NCI-H2107 treated with DMSO at 0.1 percent for 48 hours (cell line): ENCODE data around the gene TAP1.
"Not testable (repeated sequence)": the region's sequence is repeated elsewhere in the genome, so short reads cannot be mapped to it uniquely, and the experiment has no call there.

ENCODE experiments used
- DNase-seq: peaks from one replicate; lab custom pipeline; 2025; ENCODE audit not compliant: unreplicated experiment; lab: John Stamatoyannopoulos, UW

The TAP1 gene

DNA sequence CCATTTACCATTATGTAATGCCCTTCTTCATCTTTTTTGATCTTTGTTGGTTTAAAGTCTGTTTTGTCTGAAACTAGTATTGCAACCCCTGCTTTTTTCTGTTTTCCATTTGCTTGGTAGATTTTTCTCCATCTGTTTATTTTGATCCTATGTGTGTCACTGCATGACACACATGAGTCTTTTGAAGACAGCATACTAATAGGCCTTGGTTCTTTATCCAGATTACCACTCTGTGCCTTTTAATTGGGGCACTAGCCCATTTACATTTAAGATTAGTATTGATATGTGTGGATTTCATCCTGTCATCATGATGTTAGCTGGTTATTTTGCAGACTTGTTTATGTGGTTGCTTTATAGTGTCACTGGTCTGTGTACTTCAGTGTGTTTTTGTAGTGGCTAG, 48.1 kb downstream of the TAP1 start:
- not testable (repeated sequence) for DNase-seq

DNA sequence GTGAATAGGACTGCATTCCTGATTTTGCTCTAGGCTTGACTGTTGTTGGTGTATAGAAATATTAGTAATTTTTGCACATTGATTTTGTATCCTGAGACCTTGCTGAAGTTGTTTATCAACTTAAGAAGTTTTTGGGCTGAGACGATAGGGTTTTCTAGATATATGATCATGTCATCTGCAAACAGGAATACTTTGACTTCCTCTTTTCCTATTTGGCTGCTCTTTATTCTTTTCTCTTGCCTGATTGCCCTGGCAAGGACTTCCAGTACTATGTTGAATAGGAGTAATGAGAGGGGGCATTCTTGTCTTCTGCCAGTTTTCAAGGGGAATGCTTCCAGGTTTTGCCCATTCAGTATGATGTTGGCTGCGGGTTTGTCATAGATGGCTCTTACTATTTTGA, 50.1 kb downstream of the TAP1 start:
- DNase-seq: no peak

DNA sequence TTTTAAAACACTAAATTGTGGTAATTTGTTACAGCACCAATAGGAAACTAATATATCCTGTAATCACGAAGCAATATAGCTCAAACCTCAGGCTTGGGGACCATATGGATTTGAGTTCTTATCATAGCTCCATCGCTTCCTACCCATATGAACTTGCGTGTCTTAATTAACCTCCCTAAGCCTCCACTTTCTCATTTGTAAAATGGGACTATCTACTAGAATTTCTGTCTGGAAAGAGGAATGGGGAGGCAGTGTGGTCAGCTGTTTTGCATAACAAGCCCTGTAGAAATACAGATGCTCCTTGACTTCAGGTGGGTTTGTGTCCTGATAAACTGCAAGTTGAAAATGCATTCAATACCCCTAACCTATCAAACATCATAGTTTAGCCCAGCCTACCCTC, 53.8 kb downstream of the TAP1 start:
- DNase-seq: no peak

DNA sequence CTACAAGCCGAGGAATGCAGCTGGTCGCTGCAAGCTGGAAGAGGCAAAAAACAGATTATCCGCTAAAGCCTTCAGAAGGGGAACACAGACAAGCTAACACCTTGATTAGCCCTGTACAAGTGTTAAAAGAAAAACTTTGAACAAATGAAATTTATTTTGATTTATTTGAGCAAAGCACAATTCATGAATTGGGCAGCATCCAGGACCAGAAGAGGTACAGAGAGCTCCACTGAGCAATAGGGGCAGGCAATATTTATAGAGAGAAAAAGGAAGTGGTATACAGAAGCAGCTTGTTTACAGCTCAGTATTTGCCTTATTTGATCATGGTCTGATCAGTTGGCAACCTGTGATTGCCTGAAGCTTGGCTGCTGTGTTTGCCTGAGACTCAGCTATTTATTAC, 54.3 kb downstream of the TAP1 start:
- DNase-seq: no peak

- DNase-seq: no peak
Observed at GRCh38 chr6:32796848-32797776, 56.4 kb downstream of the TAP1 start.
